Keratinocyte (primary cell): Measurements from ENCODE around the gene DNAH17. TPM values are rescaled to one million over a fixed set of nuclear protein-coding genes. Genes with fewer than 3 reads are reported as not detected.

Source experiments
- DNase-seq: peaks from one replicate; pipeline ENCODE4 v3.0.0-alpha.2; 2011; ENCODE audit warnings: low read depth, missing footprints, low spot score
- FAIRE-seq: peaks from 2 replicates; lab custom pipeline; 2011; peaks lifted over from hg19 to GRCh38; lab: Jason Lieb, UNC
- H2AFZ ChIP-seq: 2 replicates; pipeline ENCODE4 v1.6.0; 2012; ENCODE audit warnings: low read length, control low read depth, inconsistent platforms; ENCODE audit not compliant: control insufficient read depth
- H3K27ac ChIP-seq: 2 replicates; pipeline ENCODE4 v1.5.1; 2011; ENCODE audit warnings: low read length; ENCODE audit not compliant: control insufficient read depth, insufficient read depth
- H3K27me3 ChIP-seq: 3 replicates; pipeline ENCODE4 v1.6.0; 2011; ENCODE audit warnings: low read length; ENCODE audit not compliant: control insufficient read depth, insufficient read depth; ENCODE audit errors: extremely low read depth
- H3K36me3 ChIP-seq, 2 experiments: 2 replicates in 1 of 2; 3 replicates in 1 of 2; pipeline ENCODE4 v1.5.1; 2011; ENCODE audit warnings: low read length in 2 of 2, mild to moderate bottlenecking in 1 of 2; ENCODE audit not compliant: control insufficient read depth in 2 of 2, insufficient read depth in 2 of 2; ENCODE audit errors: extremely low read depth in 1 of 2
- H3K4me1 ChIP-seq: 3 replicates; pipeline ENCODE4 v1.5.1; 2011; ENCODE audit warnings: low read length; ENCODE audit not compliant: control insufficient read depth, insufficient read depth; ENCODE audit errors: extremely low read depth
- H3K4me2 ChIP-seq: 3 replicates; pipeline ENCODE4 v1.6.0; 2011; ENCODE audit warnings: low read depth, low read length; ENCODE audit not compliant: control insufficient read depth, insufficient read depth; ENCODE audit errors: extremely low read depth
- H3K4me3 ChIP-seq, 3 experiments: fragments of 200-600 bp in 1 of 3; sonication (generic) in 1 of 3; 2 replicates in 2 of 3; 3 replicates in 1 of 3; pipeline ENCODE4 v1.5.1; 2011 to 2016; ENCODE audit warnings: low read length in 3 of 3, mild to moderate bottlenecking in 3 of 3, control low read depth in 2 of 3, inconsistent platforms in 1 of 3, low read depth in 1 of 3, mixed read lengths in 1 of 3, mixed run types in 1 of 3, moderate library complexity in 1 of 3; ENCODE audit not compliant: control insufficient read depth in 2 of 3, insufficient read depth in 2 of 3; ENCODE audit errors: extremely low read depth in 1 of 3
- H3K79me2 ChIP-seq: 2 replicates; pipeline ENCODE4 v1.6.0; 2012; ENCODE audit warnings: low read length; ENCODE audit not compliant: control insufficient read depth, insufficient read depth
- H3K9ac ChIP-seq: 3 replicates; pipeline ENCODE4 v1.6.0; 2011; ENCODE audit warnings: low read length; ENCODE audit not compliant: control insufficient read depth, insufficient read depth; ENCODE audit errors: extremely low read depth
- H3K9me1 ChIP-seq: 3 replicates; pipeline ENCODE4 v1.6.0; 2011; ENCODE audit warnings: low read length; ENCODE audit not compliant: control insufficient read depth, insufficient read depth; ENCODE audit errors: extremely low read depth
- H3K9me3 ChIP-seq: 2 replicates; pipeline ENCODE4 v1.5.1; 2012; ENCODE audit warnings: low read depth, low read length; ENCODE audit not compliant: control insufficient read depth
- H4K20me1 ChIP-seq: 3 replicates; pipeline ENCODE4 v1.6.0; 2011; ENCODE audit warnings: low read length; ENCODE audit not compliant: control insufficient read depth, insufficient read depth; ENCODE audit errors: extremely low read depth
- CTCF ChIP-seq, 3 experiments: IDR thresholded peaks in 1 of 3; conservative IDR thresholded peaks in 1 of 3; optimal IDR thresholded peaks in 1 of 3; 2 replicates in 2 of 3; 3 replicates in 1 of 3; pipeline versions ENCODE3 to v1.5.1; 2011; ENCODE audit warnings: low read length in 3 of 3, mild to moderate bottlenecking in 3 of 3, moderate library complexity in 2 of 3, control low read depth in 1 of 3, inconsistent platforms in 1 of 3; ENCODE audit not compliant: insufficient read depth in 2 of 3; ENCODE audit errors: extremely low read depth in 1 of 3
- EZH2 ChIP-seq: IDR thresholded peaks from one replicate; pipeline ENCODE4 v1.6.1; 2012; ENCODE audit warnings: inconsistent platforms, mild to moderate bottlenecking, low read length, moderate library complexity
- dilution Hi-C: fragments of 300-500 bp; cut with MboI; formaldehyde crosslinking; loops from one replicate; pipeline ENCODE4 v1.7.0; 2020; ENCODE audit warnings: low sequenced_read_pairs; ENCODE audit not compliant: extremely low pct_ligation_motif_present
- polyA plus RNA-seq, 5 experiments: library from polyadenylated mRNA; depleted of rRNA in 3 of 5; stranded (reverse) in 3 of 5; stranded (forward) in 1 of 5; unstranded in 1 of 5; fragments of >200 nt; gene quantifications; 1 replicate in 1 of 5; 2 replicates in 3 of 5; 3 replicates in 1 of 5; pipeline versions ENCODE4 v1.2.1 to v1.2.3, GENCODE V29; 2011 to 2012; ENCODE audit warnings: missing spikeins in 2 of 5, low read depth in 1 of 5, low replicate concordance in 1 of 5

DNAH17 gene
- polyA plus RNA-seq, 1 donor (not counting 4 experiments of a cell fraction or from before 2014, with no cell fraction given), result 0.16 TPM

DNA sequence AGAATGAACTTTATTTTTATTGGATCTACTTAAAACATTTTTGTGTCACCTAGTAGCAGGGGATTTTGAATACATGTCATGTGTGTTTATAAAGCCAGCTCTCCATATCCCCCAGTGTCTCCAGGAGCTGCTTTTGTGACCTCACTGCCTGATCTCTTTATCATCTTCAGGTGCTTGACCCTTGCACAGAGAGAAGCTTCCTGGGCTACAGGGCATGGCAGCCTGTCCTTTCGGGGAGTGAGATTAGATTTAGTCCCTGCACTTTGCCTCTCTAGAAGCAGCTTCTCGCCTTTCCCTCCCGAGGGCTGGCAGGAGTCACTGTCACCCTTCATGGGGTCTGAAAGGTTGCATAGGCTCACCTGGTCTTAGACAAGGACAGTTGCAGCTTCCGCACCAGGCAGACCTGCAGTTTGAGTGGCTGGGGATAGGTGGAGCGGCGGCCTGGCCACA is 156.1 kb downstream of the DNAH17 start:
- dilution Hi-C loops, result no loop called here
- Histone ChIP-seq H3K4me3 (no peak overlapping the region), H3K9ac (no peak overlapping the region), H3K79me2 (peaks cover 2% of the 10 kb centered on the region), H3K4me1 (no peaks in the 10 kb centered on the region), H3K9me3 (no peaks in the 10 kb centered on the region), H3K36me3 (peaks cover 31 to 47% of the 10 kb centered on the region in 2 experiments), H3K27ac (no peak overlapping the region), H3K9me1 (no peaks in the 10 kb centered on the region), H2AFZ (no peak overlapping the region), H3K27me3 (no peaks in the 10 kb centered on the region), H3K4me2 (no peak overlapping the region), H4K20me1 (no peaks in the 10 kb centered on the region)
- DNase-seq, result no peak
- no peak for FAIRE-seq
- TF ChIP-seq EZH2 (no peak), CTCF (optimal IDR thresholded peaks at IDR 0.05 in 1 of 3, IDR thresholded peaks at IDR 0.05 in 1 of 3, conservative IDR thresholded peaks at IDR 0.05 in 1 of 3; ENCODE audit: extremely low read depth in 1 of 3, insufficient read depth in 2 of 3, low read length in 3 of 3) (no peak)

GRCh38 chr17:78419970-78420815 is 157.0 kb downstream of the DNAH17 start:
- dilution Hi-C loops, result no loop called here
- H3K79me2 ChIP-seq, result peaks cover 2% of the 10 kb centered on the region
- no peak overlapping the region for H3K27ac ChIP-seq

More at GRCh38 chr17:78419970-78420815, 157.0 kb downstream of the DNAH17 start:
- no peaks in the 10 kb centered on the region for H3K9me3 ChIP-seq
- no peaks in the 10 kb centered on the region for H3K27me3 ChIP-seq
- H3K9me1 ChIP-seq, result no peaks in the 10 kb centered on the region
- H3K4me1 ChIP-seq, result no peaks in the 10 kb centered on the region
- H3K9ac ChIP-seq, result no peak overlapping the region
- H3K4me2 ChIP-seq, result no peak overlapping the region
- no peaks in the 10 kb centered on the region for H4K20me1 ChIP-seq
- no peak for FAIRE-seq
- TF ChIP-seq EZH2, result no peak
- peaks cover 32 to 49% of the 10 kb centered on the region in 2 experiments for H3K36me3 ChIP-seq
- DNase-seq, result no peak
- H3K4me3 ChIP-seq, result no peak overlapping the region
- H2AFZ ChIP-seq, result no peak overlapping the region
